HCEC 1CT (cell line): ENCODE results near the gene IP6K3.

Source experiments
- DNase-seq: peaks from one replicate; pipeline ENCODE4 v3.0.0-alpha.2; 2017

The IP6K3 gene

DNA sequence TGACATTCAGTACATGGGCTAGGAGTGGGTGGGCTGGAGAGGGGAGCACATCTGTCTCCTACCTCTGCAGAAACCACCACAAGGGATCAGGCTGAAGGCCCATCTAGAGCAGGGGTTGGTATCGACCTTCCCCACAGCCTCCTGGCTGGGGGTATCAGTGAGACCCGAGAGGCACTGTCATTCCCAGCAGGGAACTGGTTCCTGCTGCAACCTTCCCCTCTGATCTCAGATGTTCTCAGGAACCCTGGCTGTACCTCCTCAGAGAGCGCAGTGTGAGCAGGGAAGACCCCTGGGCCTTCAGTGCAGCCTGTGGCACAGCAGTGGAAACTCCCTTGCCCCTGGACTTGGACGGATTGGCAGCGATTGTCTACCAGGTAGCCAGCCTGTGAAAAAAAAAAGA is 7.8 kb downstream of the IP6K3 start:
- DNase-seq: no peak

GRCh38 chr6:33738153-33738552 is 8.6 kb downstream of the IP6K3 start:
- DNase-seq: no peak

GRCh38 chr6:33737267-33738026 is 9.3 kb downstream of the IP6K3 start:
- no peak for DNase-seq

DNA sequence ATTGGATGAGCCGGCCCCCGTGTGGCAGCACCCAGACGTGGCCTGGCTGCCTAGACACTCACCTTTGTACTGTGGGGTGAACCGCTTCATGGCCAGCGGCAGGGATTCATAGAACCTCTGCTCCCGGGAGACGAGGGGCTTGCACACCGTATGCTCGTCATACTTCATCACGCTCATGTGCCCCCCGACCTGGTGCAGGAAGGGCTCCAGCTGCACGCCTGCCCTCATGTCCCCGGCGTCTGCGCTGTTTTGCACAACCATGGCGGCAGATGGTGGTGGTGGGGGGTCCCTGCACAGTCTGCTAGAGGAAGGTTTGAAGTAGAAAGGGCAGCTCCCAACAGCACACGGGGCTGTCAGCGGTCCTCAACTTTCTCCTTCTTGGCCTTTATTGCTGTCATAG is 11.5 kb downstream of the IP6K3 start:
- no peak for DNase-seq

DNA sequence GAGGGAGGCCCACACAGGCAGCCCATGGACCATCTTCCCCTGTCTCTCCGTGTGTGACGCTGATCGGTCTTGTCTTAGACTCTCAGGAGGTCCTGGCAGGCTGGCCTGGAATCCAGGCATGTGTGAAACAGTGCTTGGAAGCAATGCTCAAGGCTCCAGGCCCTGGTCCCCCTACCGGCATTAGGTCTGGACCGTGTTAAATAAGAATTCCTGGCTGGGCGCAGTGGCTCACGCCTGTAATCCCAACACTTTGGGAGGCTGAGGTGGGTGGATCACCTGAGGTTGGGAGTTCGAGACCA is 13.0 kb downstream of the IP6K3 start:
- no peak for DNase-seq

DNA sequence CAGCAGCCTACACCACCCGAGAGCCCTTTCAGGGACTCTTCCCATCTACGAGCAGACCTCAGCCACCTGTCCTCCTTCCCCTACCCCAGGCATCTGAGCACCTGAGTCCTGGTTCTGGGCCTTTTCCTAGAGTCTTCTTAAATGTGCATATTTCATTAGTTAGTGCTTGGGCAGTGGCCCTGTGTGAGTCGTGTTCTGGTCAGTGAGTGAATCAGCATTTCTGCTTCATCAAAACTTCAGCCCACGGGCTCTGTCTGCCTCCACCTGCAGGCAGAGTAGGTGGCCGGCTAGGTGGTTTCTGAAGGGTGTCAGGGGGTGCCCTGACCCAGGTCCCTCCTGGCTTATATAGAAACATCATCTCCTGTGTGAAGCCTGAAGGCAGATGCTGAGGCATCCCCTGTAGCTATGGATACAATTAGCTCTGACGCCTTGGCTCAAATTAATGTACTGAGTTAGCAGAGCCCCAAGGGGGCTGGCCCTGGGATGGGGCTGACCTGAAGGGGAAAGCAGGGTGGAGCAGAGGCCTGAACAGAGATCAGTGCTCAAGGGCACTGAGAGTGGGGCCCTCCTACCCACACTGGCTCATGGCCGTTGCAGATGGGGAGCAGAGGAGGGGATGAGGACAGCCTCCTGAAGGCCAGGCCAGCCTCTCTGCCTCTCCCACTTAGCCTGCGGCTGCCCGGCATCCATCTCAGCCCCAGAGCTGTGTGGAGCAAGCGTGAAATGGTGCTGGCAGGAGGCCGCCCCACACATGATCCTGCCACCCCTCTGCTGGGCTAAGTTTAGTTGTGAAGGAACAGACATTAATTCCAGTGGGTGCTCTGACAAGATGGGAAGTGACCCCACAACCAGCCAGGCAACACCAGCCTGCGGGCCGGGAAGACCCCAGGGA is 13.6 kb downstream of the IP6K3 start:
- DNase-seq: no peak

DNA sequence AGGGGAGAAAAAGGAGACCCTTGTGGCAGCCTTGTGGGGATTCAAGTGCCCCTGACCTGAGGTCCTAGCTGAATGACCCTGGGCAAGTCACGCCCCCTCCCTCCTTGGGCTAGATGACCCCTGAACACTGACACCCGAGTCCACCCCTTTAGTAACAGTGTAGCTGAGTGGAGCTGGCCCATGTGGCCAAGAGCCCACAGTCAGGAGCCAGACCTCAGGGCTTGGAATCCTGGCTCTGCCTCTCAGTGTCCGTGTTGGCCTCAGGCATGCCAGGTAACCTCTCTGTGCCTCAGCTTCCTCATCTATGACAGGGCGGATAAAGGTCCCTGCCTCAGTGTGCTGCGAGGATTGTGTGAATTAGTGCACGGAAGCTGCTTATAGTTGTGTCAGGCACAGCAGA is 14.3 kb downstream of the IP6K3 start:
- no peak for DNase-seq

DNA sequence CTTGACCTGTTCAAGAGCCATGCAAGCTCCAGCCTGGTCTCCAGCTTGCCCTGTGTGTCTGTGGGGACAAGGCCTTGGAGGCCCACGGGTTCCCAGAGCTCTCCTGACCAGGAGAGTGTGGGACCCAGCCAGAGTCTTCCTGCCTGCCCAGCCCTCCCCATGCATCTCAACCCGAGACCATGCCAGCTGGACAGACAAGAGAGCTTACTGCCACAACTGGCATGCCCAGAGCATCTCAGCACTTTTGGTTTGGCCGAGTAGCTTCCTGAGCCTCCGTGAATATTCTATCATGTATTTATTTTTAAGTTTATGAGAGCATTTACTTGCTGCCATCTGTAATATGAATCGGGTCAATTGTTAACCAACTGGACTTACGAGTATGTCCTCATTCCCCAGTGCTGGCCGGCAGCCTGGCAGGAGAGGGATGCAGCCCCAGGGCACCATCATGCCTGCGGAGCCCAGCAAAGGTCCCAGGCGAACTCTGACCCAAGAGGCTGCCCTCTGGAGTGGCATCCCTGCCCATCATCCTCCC is 14.9 kb downstream of the IP6K3 start:
- no peak for DNase-seq

DNA sequence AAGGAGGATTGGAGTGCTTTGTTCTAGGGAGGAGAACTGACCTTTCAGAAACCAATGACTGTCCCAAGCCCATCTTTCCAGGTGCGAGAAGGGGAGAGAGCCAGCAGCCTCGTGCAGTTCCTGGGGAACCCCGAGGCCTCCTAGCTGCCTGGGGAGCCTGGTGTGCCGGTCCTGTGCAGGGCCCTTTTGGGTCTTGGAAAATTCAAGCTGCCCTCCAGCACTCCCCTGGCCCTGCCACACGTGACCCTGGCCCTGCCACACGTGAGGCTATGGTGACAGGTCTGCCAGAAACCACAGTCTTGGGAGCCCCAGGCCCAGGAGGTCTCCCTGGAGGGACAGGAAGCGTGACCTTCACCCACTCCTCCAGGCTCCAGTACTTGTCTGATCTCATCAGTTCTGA is 15.7 kb downstream of the IP6K3 start:
- no peak for DNase-seq

DNA sequence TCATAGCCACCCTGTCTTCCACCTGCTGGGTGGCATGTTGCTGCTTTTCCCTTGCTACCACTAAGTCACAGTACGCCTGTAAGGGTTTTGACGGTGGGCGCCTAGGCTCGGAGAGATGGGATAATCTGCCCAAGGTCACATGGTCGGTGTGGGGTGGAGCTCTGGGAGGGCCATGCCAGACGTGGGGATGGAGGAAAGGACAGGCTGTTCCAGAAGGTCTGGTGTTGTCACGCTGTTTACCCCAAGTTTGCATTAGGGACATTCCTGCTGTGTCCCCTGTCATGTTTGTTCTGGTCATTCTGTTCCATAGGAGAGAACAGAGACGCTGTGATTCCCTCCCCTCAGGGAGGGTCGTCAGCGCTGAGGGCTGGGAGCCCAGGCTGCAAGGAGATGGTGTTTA is 16.1 kb downstream of the IP6K3 start:
- DNase-seq: no peak

DNA sequence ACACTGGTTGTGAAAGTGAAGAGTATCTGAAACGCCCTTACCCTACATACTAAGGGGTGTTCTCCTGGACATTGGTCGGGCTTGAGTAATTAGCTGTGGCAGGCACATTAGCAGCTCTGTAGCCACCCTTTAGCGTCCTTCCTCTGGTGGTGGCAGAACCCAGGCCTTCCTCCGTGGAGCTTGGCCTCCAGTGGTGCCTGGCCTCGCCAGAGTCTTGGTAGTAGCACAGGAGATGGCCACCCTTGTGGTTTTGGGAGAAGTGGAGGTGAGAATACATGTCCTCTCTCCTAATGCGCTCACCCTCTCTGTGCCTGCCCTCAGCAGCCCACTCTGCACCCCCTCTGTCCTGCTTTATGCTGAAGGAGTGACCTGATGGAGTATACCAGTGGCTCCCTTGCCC is 17.6 kb downstream of the IP6K3 start:
- DNase-seq: no peak

DNA sequence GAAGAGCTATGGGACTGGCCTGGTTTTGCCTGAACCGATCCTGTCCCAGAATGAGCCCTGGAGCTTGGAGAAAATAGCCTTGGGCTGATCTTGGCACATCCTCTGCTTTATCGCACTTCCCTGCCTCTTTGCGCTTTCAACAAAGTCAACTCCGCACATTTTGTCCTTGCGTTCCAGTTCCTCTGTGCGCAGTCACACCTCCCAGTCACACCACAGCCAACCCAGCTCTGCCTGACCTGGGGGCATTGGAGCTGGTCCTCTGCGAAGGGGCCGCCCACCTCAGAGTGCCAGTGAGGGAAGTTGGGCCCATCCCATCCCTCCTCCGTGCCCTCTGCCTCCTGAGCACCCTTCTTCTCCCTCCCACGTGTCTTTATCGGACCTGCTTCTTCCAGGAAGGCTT is 18.3 kb downstream of the IP6K3 start:
- no peak for DNase-seq

DNA sequence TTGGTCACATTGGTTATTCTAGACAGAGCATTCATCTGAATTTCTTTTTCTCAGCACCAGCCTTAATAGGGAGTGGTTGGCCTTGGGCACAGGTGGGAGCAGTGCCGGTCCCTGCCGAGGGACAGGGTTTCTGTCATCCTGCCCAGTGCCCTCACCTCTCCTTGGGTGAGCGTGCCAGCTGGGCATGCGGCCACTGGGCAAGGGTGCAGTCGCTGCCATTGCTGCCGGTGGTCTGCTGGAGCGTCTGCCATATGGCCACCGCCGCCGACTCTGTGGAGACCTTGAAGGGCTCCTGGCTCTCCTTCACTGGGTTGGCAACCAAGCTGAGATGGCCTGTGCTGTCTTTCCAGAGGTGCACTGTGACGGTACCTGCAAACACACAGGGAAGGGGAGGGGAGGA is 18.8 kb downstream of the IP6K3 start:
- no peak for DNase-seq

DNA sequence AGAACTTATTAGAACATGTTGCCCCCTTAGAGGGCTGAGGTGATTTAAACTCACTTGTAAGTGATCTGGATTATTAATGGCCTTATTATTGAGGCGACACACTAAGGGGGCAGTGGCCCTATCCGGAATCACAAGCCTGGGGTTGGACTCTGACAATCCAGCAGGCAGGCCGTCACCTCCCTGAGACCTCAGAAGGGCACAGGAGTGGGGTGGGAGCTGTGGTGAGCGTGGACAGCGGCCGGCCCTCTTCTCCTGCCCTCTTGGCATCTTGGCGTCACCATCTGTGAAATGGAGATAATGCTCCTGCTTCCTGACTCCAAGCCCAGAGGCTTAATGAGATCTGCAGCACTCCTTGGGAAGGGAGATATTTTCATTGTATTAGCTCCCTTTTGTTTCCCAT is 19.6 kb downstream of the IP6K3 start:
- no peak for DNase-seq

GRCh38 chr6:33726696-33727095 is 20.0 kb downstream of the IP6K3 start:
- DNase-seq: no peak

- DNase-seq: no peak
Observed at GRCh38 chr6:33725891-33726673, 20.6 kb downstream of the IP6K3 start.

GRCh38 chr6:33725222-33725621 is 21.5 kb downstream of the IP6K3 start:
- DNase-seq: no peak

DNA sequence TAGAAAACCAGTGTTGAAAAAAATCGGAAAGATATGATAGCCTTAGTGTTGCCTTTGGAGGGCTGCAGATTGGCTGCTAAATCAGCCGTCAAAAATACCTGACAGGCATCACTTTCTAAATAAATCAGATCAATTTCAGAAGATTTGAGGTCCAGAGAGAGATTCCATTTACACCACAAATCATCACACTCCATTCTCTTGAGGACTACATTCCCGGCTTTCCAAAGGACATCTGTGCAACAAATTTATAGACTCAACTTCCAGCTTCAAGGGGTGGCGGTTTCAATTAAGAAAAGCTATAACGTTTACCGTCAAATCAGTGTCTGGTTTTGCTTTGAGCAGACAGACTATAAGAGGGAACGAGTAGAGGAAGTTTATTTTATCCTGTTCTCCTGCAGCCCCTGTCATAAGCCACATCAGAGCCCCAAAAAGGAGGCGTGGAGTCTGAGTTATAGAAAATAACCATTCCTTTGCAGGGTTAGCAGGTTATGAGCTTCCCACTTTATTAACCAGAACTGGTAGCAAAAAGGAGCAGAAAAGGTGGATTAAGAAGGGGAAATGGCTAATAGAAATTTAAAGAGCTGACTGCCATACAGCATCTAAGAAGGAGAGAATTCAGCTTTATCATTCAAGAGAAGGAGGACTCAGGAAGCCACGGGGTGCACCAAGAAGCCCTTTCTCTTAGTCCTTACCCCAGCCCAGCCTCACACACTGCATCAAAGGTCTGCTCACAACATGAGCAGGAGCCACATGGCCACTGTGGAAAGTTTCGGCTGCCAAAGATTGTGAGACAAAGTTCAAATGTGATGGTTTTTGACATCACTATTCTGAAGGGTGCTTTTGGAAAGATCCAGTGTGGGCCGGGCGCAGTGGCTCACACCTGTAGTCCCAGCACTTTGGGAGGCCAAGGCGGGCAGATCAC is 22.3 kb downstream of the IP6K3 start:
- no peak for DNase-seq

- DNase-seq: no peak
Observed at GRCh38 chr6:33723371-33724085, 23.2 kb downstream of the IP6K3 start.

GRCh38 chr6:33722103-33722623 is 24.5 kb downstream of the IP6K3 start:
- DNase-seq: no peak

GRCh38 chr6:33721508-33721907 is 25.2 kb downstream of the IP6K3 start:
- no peak for DNase-seq
